SU-DHL-6 (cell line): ENCODE measurements around the gene KNDC1.

Experiments
- H2AFZ ChIP-seq: fragments of 200-600 bp; sonication (generic); 2 replicates; pipeline ENCODE4 v1.6.1; 2014; ENCODE audit warnings: low read depth, mild to moderate bottlenecking, moderate library complexity, mixed read lengths, antibody characterized with exemption, low read length; ENCODE audit not compliant: severe bottlenecking
- H3F3A ChIP-seq: fragments of 200-600 bp; shearing (Covaris generic); 2 replicates; pipeline ENCODE4 v1.6.0; 2016; ENCODE audit warnings: antibody characterized with exemption, mild to moderate bottlenecking; ENCODE audit not compliant: insufficient read depth
- H3K27ac ChIP-seq: fragments of 200-600 bp; sonication (generic); 2 replicates; pipeline ENCODE4 v1.5.1; 2016; ENCODE audit warnings: low read depth, mild to moderate bottlenecking, low read length, moderate library complexity, mixed read lengths
- H3K27me3 ChIP-seq: fragments of 200-600 bp; sonication (generic), shearing (Covaris generic); 2 replicates; pipeline ENCODE4 v1.6.0; 2014; ENCODE audit warnings: mild to moderate bottlenecking, low read length
- H3K36me3 ChIP-seq: fragments of 200-600 bp; sonication (generic); 2 replicates; pipeline ENCODE4 v1.6.1; 2014; ENCODE audit warnings: mild to moderate bottlenecking, low read length, mixed read lengths
- H3K4me2 ChIP-seq: fragments of 300-600, 200-600 bp; shearing (Covaris generic), sonication (generic); 2 replicates; pipeline ENCODE4 v1.6.0; 2014; ENCODE audit warnings: low read length, low read depth, mild to moderate bottlenecking; ENCODE audit not compliant: poor library complexity, severe bottlenecking
- H3K4me3 ChIP-seq: fragments of 200-600 bp; sonication (generic); 2 replicates; pipeline ENCODE4 v1.5.1; 2014; ENCODE audit warnings: antibody characterized with exemption, low read length, mild to moderate bottlenecking, mixed read lengths; ENCODE audit not compliant: insufficient read depth, poor library complexity, severe bottlenecking
- H3K79me2 ChIP-seq: fragments of 200-600 bp; sonication (generic); 2 replicates; pipeline ENCODE4 v1.6.1; 2014; ENCODE audit warnings: mild to moderate bottlenecking, low read length, moderate library complexity; ENCODE audit not compliant: insufficient read depth
- H3K9ac ChIP-seq: fragments of 200-600 bp; sonication (generic); 2 replicates; pipeline ENCODE4 v1.7.0; 2014; ENCODE audit warnings: mild to moderate bottlenecking, low read length
- H3K9me2 ChIP-seq: fragments of 200-600 bp; sonication (generic); replicated peaks from 2 replicates; pipeline ENCODE4 v1.6.1; 2014; ENCODE audit warnings: low read length; ENCODE audit not compliant: insufficient read depth
- H3K9me3 ChIP-seq: fragments of 200-600 bp; sonication (generic); 2 replicates; pipeline ENCODE4 v1.6.1; 2014; ENCODE audit warnings: low read length, mixed read lengths; ENCODE audit not compliant: insufficient read depth
- H4K20me1 ChIP-seq: fragments of 200-600 bp; sonication (generic); 2 replicates; pipeline ENCODE4 v1.6.1; 2014; ENCODE audit warnings: low read depth, mild to moderate bottlenecking, antibody characterized with exemption, low read length, moderate library complexity, mixed read lengths
- CTCF ChIP-seq: fragments of 200-600 bp; sonication (generic); IDR thresholded peaks from one replicate; pipeline ENCODE4 v1.5.1; 2017; ENCODE audit warnings: antibody characterized with exemption, mild to moderate bottlenecking, low read length, moderate library complexity; ENCODE audit not compliant: insufficient read depth, poor library complexity, severe bottlenecking
- EZH2phosphoT487 ChIP-seq: fragments of 200-600 bp; sonication (generic), shearing (Covaris generic); conservative IDR thresholded peaks from 2 replicates; pipeline ENCODE4 v1.6.1; 2018; ENCODE audit warnings: mild to moderate bottlenecking, antibody characterized with exemption, low read length, moderate library complexity, mixed read lengths

The KNDC1 gene

GRCh38 chr10:133165556-133166503 is 5.8 kb downstream of the KNDC1 start:
- Histone ChIP-seq H3K79me2 (no peaks in the 10 kb centered on the region), H3K4me2 (no peak overlapping the region), H3K9me3 (no peaks in the 10 kb centered on the region), H4K20me1 (no peaks in the 10 kb centered on the region), H3K27me3 (no peaks in the 10 kb centered on the region), H3K9ac (no peak overlapping the region), H3F3A (no peaks in the 10 kb centered on the region), H3K9me2 (no peaks in the 10 kb centered on the region), H3K27ac (no peak overlapping the region), H3K4me3 (no peak overlapping the region), H2AFZ (no peak overlapping the region), H3K36me3 (no peaks in the 10 kb centered on the region)
- TF ChIP-seq EZH2phosphoT487, result no peak
- no peak for TF ChIP-seq CTCF

GRCh38 chr10:133166504-133166827 is 6.4 kb downstream of the KNDC1 start:
- Histone ChIP-seq H4K20me1 (no peaks in the 10 kb centered on the region), H3K27ac (no peak overlapping the region), H3K9me2 (no peaks in the 10 kb centered on the region), H3K36me3 (no peaks in the 10 kb centered on the region), H3K4me3 (no peak overlapping the region), H3F3A (no peaks in the 10 kb centered on the region), H3K9me3 (no peaks in the 10 kb centered on the region), H3K9ac (no peak overlapping the region), H2AFZ (no peak overlapping the region), H3K79me2 (no peaks in the 10 kb centered on the region), H3K4me2 (no peak overlapping the region), H3K27me3 (no peaks in the 10 kb centered on the region)
- TF ChIP-seq EZH2phosphoT487 (no peak), CTCF (no peak)

GRCh38 chr10:133166828-133167692 is 7.0 kb downstream of the KNDC1 start:
- no peaks in the 10 kb centered on the region for H3K79me2 ChIP-seq
- H3F3A ChIP-seq, result no peaks in the 10 kb centered on the region
- no peaks in the 10 kb centered on the region for H3K9me3 ChIP-seq
- no peak overlapping the region for H3K27ac ChIP-seq
- no peaks in the 10 kb centered on the region for H3K36me3 ChIP-seq
- no peaks in the 10 kb centered on the region for H3K9me2 ChIP-seq
- no peak overlapping the region for H3K4me3 ChIP-seq
- no peak overlapping the region for H3K4me2 ChIP-seq
- no peak overlapping the region for H2AFZ ChIP-seq
- no peak for TF ChIP-seq EZH2phosphoT487
- TF ChIP-seq CTCF, result no peak
- H4K20me1 ChIP-seq, result no peaks in the 10 kb centered on the region
- H3K27me3 ChIP-seq, result no peaks in the 10 kb centered on the region
- H3K9ac ChIP-seq, result no peak overlapping the region
